Activated CD8-positive, alpha-beta memory T cell treated with anti-CD3 and anti-CD28 coated beads for 36 hours (primary cell): ENCODE data around the gene GFY. TPM values are rescaled to one million over a fixed set of nuclear protein-coding genes. Genes with fewer than 3 reads are reported as not detected.

Experiments used
- CTCF ChIA-PET: fragments of 350-600 bp; sonication (Branson Sonifier 250); formaldehyde crosslinking; loops from one replicate; lab custom pipeline; 2021; ENCODE audit warnings: antibody characterized with exemption; lab: Charles Lee
- POLR2A ChIA-PET: fragments of 350-600 bp; sonication (Branson Sonifier 250); formaldehyde crosslinking; loops from one replicate; lab custom pipeline; 2021; ENCODE audit warnings: antibody characterized with exemption; lab: Charles Lee
- total RNA-seq, 2 experiments: library from RNA; stranded (reverse); gene quantifications; one replicate each; pipeline ENCODE4 v1.2.3, GENCODE V29; 2021

GFY gene
- total RNA-seq, 2 experiments from 2014 or later, result not detected

GRCh38 chr19:49473501-49473867 is 48.3 kb downstream of the GFY start:
- POLR2A ChIA-PET, result interaction anchor here (0.6 to 2.1 kb wide), 7 partner anchors 14 to 121 kb away, joined by 3 to 7 read pairs (median 5); partner anchors contain the start of genes ALDH16A1 and RPL13A

GRCh38 chr19:49473868-49474541 is 48.8 kb downstream of the GFY start, which contains the start of gene FLT3LG:
Gene FLT3LG, plus strand, starts transcription at chr19:49474215. Its CDS starts 425 bp downstream, at chr19:49474640.
- POLR2A ChIA-PET, result interaction anchor here (0.6 to 2.1 kb wide), 7 partner anchors 14 to 132 kb away, joined by 3 to 7 read pairs (median 5); partner anchors contain the start of genes ALDH16A1 and RPL13A
- CTCF ChIA-PET, result interaction anchor here (0.5 to 5.6 kb wide), 21 partner anchors 9 to 207 kb away, joined by 3 to 36 read pairs (median 4); partner anchors contain the start of genes ALDH16A1, PIH1D1, RPS11 and SLC17A7

More at GRCh38 chr19:49473501-49473867, 48.3 kb downstream of the GFY start:
- CTCF ChIA-PET, result interaction anchor here (0.5 to 5.6 kb wide), 21 partner anchors 9 to 208 kb away, joined by 3 to 36 read pairs (median 4); partner anchors contain the start of genes ALDH16A1, PIH1D1, RPS11 and SLC17A7

- POLR2A ChIA-PET, result interaction anchor here (0.6 to 1.2 kb wide), 3 partner anchors 14 to 133 kb away, joined by 3 to 5 read pairs (median 4); partner anchors contain the start of gene ALDH16A1
- CTCF ChIA-PET, result interaction anchor here (1.1 to 2.3 kb wide), 5 partner anchors 11 to 38 kb away, joined by 3 to 12 read pairs (median 7); partner anchors contain the start of genes ALDH16A1, RPS11 and SLC17A7
Observed at GRCh38 chr19:49474542-49474924, 49.3 kb downstream of the GFY start.

DNA sequence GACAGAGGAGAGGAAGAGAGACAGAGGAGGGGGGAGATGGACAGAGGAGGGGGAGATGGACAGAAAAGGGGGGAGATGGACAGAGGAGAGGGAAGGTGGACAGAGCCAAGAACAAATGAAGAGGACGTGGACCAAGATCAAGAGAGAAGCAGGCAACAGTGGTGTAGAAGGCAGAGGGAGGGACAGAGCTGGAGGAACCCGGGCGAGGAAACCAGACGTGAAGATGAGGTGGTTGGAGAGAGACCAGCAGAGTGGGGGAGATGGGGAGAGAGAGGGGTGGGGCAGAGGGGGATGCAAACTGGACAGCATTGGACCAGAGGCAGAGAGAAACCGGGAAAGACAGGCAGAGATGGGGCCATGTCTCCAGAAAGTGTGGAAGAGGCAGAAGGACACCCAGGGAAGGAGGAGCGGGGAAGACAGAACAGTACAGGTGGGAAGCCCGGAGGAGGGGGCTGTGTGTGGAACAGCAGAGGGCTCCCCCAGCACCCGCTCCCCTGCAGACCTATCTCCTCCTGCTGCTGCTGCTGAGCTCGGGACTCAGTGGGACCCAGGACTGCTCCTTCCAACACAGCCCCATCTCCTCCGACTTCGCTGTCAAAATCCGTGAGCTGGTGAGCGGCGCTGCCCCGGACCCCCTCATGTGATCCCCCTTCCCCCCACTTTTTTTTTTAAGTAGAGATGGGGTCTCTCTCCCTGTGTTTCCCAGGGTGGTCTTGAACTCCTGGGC is 50.2 kb downstream of the GFY start:
- ChIA-PET POLR2A (interaction anchor here (0.6 to 1.1 kb wide), 4 partner anchors 14 to 20 kb away, joined by 3 to 4 read pairs (median 4); partner anchors contain the start of gene RPS11), CTCF (interaction anchor here (0.6 to 2.3 kb wide), 12 partner anchors 10 to 201 kb away, joined by 3 to 13 read pairs (median 5); partner anchors contain the start of genes ALDH16A1, RPL13A and RPS11)

- CTCF ChIA-PET, result interaction anchor here (0.6 to 2.3 kb wide), 15 partner anchors 9 to 200 kb away, joined by 3 to 13 read pairs (median 5); partner anchors contain the start of genes ALDH16A1, PIH1D1, RPL13A and RPS11
Observed at GRCh38 chr19:49475995-49476880, 51.0 kb downstream of the GFY start.

More at GRCh38 chr19:49475995-49476880, 51.0 kb downstream of the GFY start:
- POLR2A ChIA-PET, result interaction anchor here (0.6 to 1.1 kb wide), 3 partner anchors 17 to 69 kb away, joined by 3 to 4 read pairs (median 3); partner anchors contain the start of gene RPS11

Other genes with a start within 250 kb of the GFY start
- gene SLC6A16, start 100.2 kb upstream of the GFY start, total RNA-seq, result under 1 TPM; 0.57 to 0.95 TPM
- gene CD37, start 90.0 kb upstream of the GFY start, total RNA-seq, result 100 to 1,000 TPM; 101 to 102 TPM
- gene TEAD2, start 63.0 kb upstream of the GFY start, total RNA-seq, result not detected
- not detected for gene DKKL1, start 61.5 kb upstream of the GFY start, total RNA-seq
- under 1 TPM; 0.15 to 0.19 TPM for gene KASH5, start 37.1 kb upstream of the GFY start, total RNA-seq
- gene PTH2, start 1.9 kb upstream of the GFY start, total RNA-seq, result not detected
- gene SLC17A7, start 16.1 kb downstream of the GFY start, total RNA-seq, result not detected
- 100 to 1,000 TPM; 152 to 154 TPM for gene PIH1D1, start 26.4 kb downstream of the GFY start, total RNA-seq
- 10 to 100 TPM; 38.4 to 38.5 TPM for gene ALDH16A1, start 27.8 kb downstream of the GFY start, total RNA-seq
- gene FLT3LG, start 48.8 kb downstream of the GFY start, total RNA-seq, result 10 to 100 TPM; 52.2 to 55.1 TPM
- 1,000 to 10,000 TPM; 3,587 to 3,700 TPM for gene RPL13A, start 62.2 kb downstream of the GFY start, total RNA-seq
- gene RPS11, start 71.0 kb downstream of the GFY start, total RNA-seq, result 1,000 to 10,000 TPM; 2,789 to 2,826 TPM
- 10 to 100 TPM; 10.3 to 12.4 TPM for gene FCGRT, start 87.3 kb downstream of the GFY start, total RNA-seq
- gene RCN3, start 102.6 kb downstream of the GFY start, total RNA-seq, result 1 to 10 TPM; 2.6 to 2.8 TPM
- gene NOSIP, start 155.2 kb downstream of the GFY start, total RNA-seq, result 10 to 100 TPM; 59.7 to 60.2 TPM
- 1 to 10 TPM; 1.1 to 1.4 TPM for gene PRRG2, start 155.9 kb downstream of the GFY start, total RNA-seq
- 10 to 100 TPM; 22.0 to 22.3 TPM for gene PRR12, start 165.8 kb downstream of the GFY start, total RNA-seq
- gene RRAS, start 214.8 kb downstream of the GFY start, total RNA-seq, result 1 to 10 TPM; 5.0 to 5.4 TPM
- 10 to 100 TPM; 71.7 to 76.5 TPM for gene SCAF1, start 216.8 kb downstream of the GFY start, total RNA-seq
- gene IRF3, start 240.5 kb downstream of the GFY start, total RNA-seq, result 100 to 1,000 TPM; 120 to 122 TPM
- 10 to 100 TPM; 72.3 to 73.6 TPM for gene BCL2L12, start 240.5 kb downstream of the GFY start, total RNA-seq